GM18867 (cell line): ENCODE data around the gene ASB2.

Source experiments
- ATAC-seq: cut with Tn5 transposase; IDR thresholded peaks from one replicate; pipeline ENCODE4 v1.9.1; 2021; ENCODE audit warnings: mild to moderate bottlenecking, moderate library complexity; ENCODE audit not compliant: unreplicated experiment

ASB2 gene

GRCh38 chr14:93962701-93963601, 13.4 kb downstream of the ASB2 start:
- ATAC-seq: peak; percentile 60

DNA sequence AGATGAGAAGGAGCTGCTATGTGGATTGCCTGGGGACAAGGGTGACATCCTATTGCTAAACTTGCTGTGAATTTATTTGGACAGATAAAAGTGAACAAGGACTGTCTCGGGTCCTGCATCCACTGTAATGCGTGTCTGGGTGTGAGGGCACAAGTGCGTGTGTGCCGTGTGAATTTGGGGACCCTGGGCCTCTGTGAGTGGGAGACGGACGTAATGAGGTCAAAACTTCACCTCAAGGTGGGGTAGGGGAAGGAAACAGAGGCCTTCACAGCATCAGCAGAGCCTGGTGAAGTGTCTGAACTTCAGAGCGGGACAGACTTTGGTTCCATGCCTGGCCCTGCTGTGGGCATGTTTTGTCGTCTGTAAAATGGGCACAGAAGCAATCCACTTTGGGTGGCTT, 14.8 kb downstream of the ASB2 start:
- ATAC-seq: no peak

- ATAC-seq: no peak
Measured at GRCh38 chr14:93960774-93961438, 15.5 kb downstream of the ASB2 start.

DNA sequence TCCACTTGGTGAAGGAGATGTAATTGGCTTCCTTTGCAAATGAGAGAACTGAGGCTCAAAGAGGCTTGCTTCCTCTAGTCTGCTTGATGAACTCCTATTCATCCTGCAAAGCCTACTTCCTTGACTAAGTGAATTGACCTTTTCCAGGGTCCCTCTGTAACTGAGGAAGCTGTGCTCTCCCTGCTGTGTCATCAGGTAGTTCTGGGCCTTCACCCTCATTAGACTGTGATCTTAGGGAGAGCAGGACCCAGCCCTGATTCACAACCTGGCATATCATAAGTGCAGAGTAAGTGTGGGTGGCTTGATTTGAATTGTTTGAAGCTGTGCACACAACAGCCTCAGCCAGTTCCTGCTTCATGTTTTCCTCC, 16.3 kb downstream of the ASB2 start:
- no peak for ATAC-seq

DNA sequence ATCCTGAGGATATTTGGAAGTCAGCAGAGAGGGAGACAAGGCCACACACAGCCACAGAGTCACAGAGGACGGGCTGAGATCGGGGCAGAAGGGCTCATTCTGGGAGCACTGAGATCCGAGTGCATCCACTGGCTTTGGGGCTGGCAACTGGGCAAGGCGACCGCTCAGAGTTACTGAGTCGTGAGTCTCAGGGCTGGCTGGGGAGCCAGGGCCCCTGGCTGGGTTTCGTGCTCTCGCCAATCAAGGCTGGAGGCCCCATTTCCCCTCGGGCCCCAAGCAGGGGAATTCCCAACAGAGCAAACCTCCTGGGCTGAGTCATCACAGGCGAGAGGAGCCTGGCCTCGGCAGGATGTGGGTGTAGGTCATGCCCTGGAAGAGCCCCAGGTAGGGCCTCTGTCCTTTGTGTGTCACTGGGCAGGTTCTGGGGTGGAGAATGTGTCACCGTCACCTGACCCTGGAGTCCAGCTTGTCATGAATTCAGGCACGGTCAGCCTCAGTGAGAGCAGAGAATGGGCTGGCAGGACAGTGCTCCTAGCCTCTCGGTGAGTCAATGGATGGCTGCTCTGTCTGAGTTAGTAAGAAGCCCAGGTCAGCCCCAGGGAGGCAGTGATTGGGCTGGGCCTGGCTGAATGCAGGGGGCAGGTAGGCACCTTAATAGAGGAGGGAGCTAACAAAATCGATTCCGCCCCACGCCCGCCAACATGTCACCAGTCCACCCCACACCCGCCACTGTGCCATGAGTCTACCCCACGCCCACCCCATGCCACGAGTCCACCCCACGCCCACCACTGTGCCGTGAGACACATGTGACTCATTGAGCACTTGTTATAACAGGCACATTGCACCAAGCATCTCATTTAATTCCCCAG, 16.9 kb downstream of the ASB2 start:
- ATAC-seq: peak; percentile 66

- ATAC-seq: no peak
Measured at GRCh38 chr14:93958567-93959238, 17.7 kb downstream of the ASB2 start.

DNA sequence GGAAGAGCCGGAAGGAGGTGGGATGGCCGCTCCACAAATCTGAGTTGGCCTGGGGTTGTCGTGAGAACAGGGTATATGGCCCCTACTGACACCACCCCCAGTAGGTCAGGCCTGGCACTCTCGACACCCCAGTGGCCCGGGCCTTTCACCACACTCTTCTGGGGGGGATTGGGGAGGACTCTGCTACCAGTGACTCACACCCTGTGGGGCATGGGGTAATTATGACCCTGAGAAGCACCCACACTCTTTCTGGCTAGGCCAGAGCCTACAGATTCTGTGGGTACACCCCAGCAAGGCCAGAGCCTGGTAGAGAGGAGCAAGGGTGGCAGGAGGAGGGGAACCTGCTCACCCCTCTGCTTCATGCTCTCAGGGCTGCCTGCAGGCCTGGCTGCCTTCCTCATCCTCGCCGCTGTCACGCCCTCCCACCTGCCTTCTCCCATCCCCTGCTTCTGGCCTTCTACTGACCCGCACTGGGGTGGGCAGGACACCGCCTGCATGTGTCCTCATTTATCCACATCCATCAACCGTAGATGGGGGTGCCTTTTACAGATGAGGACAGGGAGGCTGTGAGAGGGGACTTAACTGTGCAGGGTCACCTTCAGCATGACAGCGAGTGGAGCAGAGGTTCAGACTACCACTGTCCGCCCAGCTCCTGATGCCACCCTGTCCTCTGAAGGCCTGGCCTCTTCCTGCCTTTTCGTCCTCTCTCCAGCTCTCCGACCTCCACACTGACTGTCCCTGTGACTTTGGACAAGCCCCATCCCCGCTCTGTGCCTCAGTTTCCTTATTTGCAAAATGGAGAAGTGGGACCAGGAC, 18.4 kb downstream of the ASB2 start:
- ATAC-seq: no peak

- no peak for ATAC-seq
Measured at GRCh38 chr14:93957333-93957710, 19.0 kb downstream of the ASB2 start.

DNA sequence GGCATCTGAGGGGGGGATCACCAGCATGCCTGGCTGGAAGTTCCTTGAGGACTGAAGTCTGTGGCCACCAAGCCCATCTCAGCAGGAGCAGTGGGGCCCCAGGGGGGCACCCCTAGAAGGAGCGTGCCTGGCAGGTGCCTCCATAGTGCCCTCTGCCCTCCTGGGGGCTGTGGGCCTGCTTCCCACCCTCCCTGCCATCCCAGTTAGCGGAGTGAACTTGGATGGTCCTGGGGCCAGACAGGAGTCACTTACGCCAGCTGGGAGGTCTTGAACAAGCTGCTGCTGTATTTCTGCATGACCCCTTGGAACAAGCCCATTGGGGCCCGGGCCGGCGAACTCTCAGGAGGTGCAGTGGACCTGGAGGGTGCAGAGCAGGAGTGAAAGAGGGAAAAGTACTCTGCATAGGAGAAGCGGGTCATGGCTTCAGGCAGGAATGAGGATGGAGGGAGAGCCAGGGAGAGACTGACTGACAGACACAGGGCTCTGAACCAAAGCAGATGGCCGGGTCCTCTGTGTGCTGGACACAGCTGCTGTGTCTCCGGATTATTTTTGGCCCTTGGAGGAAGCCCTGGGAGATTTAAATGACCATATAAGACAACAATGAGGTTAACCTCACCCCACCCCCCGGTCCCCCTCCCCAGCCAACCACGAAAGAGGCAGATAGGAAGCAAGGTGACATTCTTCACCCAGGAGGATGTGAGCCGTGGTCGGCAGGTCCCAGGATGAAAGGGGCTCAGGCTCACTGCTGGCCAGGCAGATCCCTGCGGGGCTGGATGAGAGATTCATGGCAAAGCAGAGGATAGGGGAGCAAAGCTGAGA, 19.6 kb downstream of the ASB2 start:
- ATAC-seq: no peak

- no peak for ATAC-seq
Measured at GRCh38 chr14:93955850-93956481, 20.4 kb downstream of the ASB2 start.

DNA sequence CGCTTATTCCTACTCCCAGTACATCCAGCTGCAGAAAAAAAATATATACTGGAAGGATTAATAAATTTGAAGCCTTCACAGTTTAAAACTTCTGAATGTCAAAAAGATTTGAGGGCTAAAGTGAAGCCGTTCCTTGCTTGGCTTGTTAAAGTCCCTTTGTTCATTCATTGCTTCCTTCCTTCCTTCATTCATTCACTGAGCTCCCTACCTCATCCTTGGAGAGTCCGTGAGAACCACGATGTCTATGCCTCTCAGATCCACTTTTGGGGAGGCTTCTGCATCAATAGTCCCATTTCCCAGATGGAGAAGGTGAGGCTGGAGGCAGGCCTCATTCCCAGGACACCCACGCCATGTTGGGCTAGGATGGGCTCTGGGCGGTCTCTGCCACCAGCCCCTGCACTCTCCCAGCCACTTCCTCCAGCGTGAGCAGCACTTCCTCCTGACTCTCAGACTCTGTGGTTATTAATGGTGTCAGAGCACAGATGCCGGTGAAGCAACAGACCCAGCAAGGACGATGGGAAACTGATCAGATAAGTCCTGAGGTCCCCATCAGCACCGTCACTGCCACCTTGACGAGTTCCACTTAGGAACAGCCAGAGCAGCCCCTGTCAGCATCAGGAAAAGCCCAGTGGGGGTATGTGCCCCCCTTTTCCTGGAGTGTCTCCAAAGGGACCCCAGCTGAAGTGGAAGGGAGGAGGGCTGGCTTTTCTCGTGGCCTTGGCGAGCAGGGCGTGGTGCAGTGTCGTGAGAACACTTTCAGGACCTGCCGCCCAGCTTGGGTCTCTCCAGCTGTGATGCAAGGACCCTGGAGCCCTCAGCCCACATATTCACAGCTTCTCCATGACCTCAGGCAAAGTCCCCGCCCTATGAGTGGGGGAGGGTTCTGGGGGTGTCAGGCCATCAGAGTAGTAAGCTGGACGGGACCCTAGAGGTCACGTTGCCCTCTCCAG, 21.2 kb downstream of the ASB2 start:
- peak; percentile 37 for ATAC-seq

GRCh38 chr14:93954516-93954830, 21.9 kb downstream of the ASB2 start:
- ATAC-seq: no peak

- ATAC-seq: no peak
Measured at GRCh38 chr14:93953739-93954515, 22.4 kb downstream of the ASB2 start.

DNA sequence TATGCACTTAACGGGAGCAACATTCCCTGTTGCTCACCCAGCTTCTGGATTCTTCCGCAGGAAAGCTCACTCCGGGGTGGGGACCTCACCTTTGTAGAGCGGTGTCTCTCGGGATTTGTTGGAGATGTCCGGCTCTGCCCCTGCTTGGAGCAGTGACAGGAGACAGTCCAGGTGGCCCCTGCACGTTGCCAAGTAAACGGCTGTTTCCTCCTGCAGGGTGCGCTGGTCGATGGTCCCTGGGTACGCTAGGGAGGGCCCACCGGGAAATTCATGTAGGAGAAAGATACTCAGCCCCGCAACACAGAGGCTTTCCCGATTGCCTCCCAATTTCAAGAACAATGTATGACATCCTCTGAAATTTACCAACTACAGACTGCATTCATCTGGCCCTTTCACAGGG, 23.1 kb downstream of the ASB2 start:
- ATAC-seq: no peak

DNA sequence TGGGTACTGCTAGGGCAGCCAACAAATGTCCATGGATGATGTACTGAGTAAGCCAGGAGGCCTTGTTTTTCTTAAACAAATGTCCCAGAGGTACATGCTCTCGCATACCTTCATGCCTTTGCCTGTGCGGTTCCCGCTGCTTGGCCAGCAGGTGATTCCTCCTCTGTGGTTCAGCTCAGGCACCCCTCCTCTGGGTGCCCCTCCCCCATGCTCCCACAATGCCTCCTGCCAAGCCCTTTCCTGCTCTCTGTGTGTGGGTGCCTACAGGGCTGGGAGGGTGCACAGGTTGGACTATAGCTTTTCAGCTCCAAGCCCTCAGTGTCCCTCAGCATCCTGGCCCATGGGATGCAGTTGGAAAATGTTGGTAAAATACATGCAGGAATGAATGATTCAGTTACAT, 23.5 kb downstream of the ASB2 start:
- ATAC-seq: no peak

- no peak for ATAC-seq
Measured at GRCh38 chr14:93951635-93952540, 24.5 kb downstream of the ASB2 start.
